ENCODE data around the gene JAZF1.

The JAZF1 gene

DNA sequence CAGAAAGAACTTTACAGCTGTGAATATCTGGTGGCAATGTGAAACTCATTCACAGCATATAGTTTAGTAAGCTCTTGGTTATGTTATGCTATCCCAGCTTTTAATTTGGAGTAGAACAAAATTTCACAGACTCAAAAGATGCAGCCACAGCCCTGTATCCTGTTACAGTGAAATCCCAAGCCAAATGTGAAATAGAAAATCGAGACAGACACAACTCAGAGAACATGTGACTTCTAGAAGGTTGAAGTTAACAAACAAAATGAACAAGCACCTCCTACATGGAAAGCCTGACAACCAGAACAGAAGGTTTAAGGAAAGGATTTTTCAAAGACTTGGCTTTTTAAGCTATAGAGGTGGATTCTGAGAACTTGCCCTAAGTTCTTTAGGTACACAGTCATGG, 39.6 kb downstream of the JAZF1 start (continued):
- TF ChIP-seq SNAI2 (CRISPR knock-in tag; IDR thresholded peaks at IDR 0.05) (no peak), TOX (CRISPR knock-in tag; IDR thresholded peaks at IDR 0.05; ENCODE audit: borderline replicate concordance) (no peak)
- TF ChIP-seq, protein P1, sequence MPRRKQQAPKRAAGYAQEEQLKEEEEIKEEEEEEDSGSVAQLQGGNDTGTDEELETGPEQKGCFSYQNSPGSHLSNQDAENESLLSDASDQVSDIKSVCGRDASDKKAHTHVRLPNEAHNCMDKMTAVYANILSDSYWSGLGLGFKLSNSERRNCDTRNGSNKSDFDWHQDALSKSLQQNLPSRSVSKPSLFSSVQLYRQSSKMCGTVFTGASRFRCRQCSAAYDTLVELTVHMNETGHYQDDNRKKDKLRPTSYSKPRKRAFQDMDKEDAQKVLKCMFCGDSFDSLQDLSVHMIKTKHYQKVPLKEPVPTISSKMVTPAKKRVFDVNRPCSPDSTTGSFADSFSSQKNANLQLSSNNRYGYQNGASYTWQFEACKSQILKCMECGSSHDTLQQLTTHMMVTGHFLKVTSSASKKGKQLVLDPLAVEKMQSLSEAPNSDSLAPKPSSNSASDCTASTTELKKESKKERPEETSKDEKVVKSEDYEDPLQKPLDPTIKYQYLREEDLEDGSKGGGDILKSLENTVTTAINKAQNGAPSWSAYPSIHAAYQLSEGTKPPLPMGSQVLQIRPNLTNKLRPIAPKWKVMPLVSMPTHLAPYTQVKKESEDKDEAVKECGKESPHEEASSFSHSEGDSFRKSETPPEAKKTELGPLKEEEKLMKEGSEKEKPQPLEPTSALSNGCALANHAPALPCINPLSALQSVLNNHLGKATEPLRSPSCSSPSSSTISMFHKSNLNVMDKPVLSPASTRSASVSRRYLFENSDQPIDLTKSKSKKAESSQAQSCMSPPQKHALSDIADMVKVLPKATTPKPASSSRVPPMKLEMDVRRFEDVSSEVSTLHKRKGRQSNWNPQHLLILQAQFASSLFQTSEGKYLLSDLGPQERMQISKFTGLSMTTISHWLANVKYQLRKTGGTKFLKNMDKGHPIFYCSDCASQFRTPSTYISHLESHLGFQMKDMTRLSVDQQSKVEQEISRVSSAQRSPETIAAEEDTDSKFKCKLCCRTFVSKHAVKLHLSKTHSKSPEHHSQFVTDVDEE (CRISPR knock-in tag; IDR thresholded peaks at IDR 0.05) = no peak

DNA sequence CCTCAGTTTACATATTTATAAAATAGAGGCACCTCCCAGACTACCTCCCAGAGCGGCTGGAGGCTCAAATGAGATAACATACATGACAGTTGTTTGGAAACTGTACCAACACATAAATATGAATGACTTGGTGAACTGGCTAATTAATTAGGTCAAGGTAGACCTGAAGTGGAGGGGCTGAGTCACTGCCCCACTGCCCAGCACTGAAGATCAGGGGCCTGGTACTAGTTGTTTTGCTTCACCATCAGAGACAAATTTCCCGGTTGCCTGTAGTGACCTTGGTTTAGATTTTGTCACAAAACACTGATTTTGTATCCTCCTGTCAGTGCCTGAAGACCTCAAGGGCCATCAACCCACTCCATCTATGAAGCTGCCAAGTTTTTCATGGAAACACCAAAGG, 41.8 kb downstream of the JAZF1 start:
- no peak for ATAC-seq
- no peak for TF ChIP-seq ZNF565 (CRISPR knock-in tag; conservative IDR thresholded peaks at IDR 0.05; ENCODE audit: low read depth)
- TF ChIP-seq SNAI2 (CRISPR knock-in tag; IDR thresholded peaks at IDR 0.05) = no peak
- no peak for TF ChIP-seq BACH2 (CRISPR knock-in tag; IDR thresholded peaks at IDR 0.05; ENCODE audit: borderline replicate concordance)
- TF ChIP-seq, protein P2, sequence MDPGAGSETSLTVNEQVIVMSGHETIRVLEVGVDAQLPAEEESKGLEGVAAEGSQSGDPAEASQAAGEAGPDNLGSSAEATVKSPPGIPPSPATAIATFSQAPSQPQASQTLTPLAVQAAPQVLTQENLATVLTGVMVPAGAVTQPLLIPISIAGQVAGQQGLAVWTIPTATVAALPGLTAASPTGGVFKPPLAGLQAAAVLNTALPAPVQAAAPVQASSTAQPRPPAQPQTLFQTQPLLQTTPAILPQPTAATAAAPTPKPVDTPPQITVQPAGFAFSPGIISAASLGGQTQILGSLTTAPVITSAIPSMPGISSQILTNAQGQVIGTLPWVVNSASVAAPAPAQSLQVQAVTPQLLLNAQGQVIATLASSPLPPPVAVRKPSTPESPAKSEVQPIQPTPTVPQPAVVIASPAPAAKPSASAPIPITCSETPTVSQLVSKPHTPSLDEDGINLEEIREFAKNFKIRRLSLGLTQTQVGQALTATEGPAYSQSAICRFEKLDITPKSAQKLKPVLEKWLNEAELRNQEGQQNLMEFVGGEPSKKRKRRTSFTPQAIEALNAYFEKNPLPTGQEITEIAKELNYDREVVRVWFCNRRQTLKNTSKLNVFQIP (CRISPR knock-in tag; IDR thresholded peaks at IDR 0.05; ENCODE audit: borderline replicate concordance, low read depth) = no peak
- TF ChIP-seq ARNTL (CRISPR knock-in tag; IDR thresholded peaks at IDR 0.05; ENCODE audit: borderline replicate concordance, low read depth) = no peak
- no peak for TF ChIP-seq ZNF70 (CRISPR knock-in tag; IDR thresholded peaks at IDR 0.05)
- TF ChIP-seq, protein P3, sequence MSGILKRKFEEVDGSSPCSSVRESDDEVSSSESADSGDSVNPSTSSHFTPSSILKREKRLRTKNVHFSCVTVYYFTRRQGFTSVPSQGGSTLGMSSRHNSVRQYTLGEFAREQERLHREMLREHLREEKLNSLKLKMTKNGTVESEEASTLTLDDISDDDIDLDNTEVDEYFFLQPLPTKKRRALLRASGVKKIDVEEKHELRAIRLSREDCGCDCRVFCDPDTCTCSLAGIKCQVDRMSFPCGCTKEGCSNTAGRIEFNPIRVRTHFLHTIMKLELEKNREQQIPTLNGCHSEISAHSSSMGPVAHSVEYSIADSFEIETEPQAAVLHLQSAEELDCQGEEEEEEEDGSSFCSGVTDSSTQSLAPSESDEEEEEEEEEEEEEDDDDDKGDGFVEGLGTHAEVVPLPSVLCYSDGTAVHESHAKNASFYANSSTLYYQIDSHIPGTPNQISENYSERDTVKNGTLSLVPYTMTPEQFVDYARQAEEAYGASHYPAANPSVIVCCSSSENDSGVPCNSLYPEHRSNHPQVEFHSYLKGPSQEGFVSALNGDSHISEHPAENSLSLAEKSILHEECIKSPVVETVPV (CRISPR knock-in tag; IDR thresholded peaks at IDR 0.05) = no peak
- TF ChIP-seq, protein P4, sequence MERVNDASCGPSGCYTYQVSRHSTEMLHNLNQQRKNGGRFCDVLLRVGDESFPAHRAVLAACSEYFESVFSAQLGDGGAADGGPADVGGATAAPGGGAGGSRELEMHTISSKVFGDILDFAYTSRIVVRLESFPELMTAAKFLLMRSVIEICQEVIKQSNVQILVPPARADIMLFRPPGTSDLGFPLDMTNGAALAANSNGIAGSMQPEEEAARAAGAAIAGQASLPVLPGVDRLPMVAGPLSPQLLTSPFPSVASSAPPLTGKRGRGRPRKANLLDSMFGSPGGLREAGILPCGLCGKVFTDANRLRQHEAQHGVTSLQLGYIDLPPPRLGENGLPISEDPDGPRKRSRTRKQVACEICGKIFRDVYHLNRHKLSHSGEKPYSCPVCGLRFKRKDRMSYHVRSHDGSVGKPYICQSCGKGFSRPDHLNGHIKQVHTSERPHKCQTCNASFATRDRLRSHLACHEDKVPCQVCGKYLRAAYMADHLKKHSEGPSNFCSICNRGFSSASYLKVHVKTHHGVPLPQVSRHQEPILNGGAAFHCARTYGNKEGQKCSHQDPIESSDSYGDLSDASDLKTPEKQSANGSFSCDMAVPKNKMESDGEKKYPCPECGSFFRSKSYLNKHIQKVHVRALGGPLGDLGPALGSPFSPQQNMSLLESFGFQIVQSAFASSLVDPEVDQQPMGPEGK (CRISPR knock-in tag; IDR thresholded peaks at IDR 0.05; ENCODE audit: borderline replicate concordance) = no peak
- TF ChIP-seq, protein P1 (CRISPR knock-in tag; IDR thresholded peaks at IDR 0.05) = no peak
- TF ChIP-seq RARB (CRISPR knock-in tag; IDR thresholded peaks at IDR 0.05) = no peak
- TF ChIP-seq OSR1 (CRISPR knock-in tag; IDR thresholded peaks at IDR 0.05) = no peak
- TF ChIP-seq ZNF8 (CRISPR knock-in tag; IDR thresholded peaks at IDR 0.05) = no peak
- TF ChIP-seq, protein P5, sequence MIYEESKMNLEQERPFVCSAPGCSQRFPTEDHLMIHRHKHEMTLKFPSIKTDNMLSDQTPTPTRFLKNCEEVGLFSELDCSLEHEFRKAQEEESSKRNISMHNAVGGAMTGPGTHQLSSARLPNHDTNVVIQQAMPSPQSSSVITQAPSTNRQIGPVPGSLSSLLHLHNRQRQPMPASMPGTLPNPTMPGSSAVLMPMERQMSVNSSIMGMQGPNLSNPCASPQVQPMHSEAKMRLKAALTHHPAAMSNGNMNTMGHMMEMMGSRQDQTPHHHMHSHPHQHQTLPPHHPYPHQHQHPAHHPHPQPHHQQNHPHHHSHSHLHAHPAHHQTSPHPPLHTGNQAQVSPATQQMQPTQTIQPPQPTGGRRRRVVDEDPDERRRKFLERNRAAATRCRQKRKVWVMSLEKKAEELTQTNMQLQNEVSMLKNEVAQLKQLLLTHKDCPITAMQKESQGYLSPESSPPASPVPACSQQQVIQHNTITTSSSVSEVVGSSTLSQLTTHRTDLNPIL (CRISPR knock-in tag; IDR thresholded peaks at IDR 0.05; ENCODE audit: low read depth) = no peak
- TF ChIP-seq ZC3H10 (CRISPR knock-in tag; IDR thresholded peaks at IDR 0.05) = no peak
- TF ChIP-seq ISL1 (CRISPR knock-in tag; IDR thresholded peaks at IDR 0.05) = no peak
- no peak for TF ChIP-seq PPARA (CRISPR knock-in tag; IDR thresholded peaks at IDR 0.05; ENCODE audit: borderline replicate concordance)

DNA sequence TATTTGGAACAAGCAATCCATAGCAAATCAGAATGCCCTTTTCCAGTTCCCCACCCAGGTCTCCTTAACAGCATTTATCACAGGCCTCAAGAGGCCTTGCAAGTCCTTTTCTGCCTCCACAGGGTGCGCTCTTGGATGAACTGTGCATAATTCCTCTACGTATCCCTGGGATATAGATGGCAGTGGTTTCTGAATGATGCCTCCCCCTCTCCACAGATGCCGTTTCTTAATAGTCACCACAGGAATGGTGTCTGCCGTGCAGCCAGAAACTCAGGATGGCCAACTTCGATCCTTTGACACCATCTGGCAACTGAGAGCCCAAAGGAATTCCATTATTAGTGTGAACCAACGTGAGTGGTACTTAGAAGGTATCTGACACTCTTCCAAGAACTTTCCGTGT, 43.1 kb downstream of the JAZF1 start:
- ATAC-seq = no peak; the same call in 2 of the 3 replicates
- no peak for TF ChIP-seq GLIS3 (CRISPR knock-in tag; IDR thresholded peaks at IDR 0.05)
- no peak for TF ChIP-seq BACH2 (CRISPR knock-in tag; IDR thresholded peaks at IDR 0.05; ENCODE audit: borderline replicate concordance)
- no peak for TF ChIP-seq TCF4 (CRISPR knock-in tag; IDR thresholded peaks at IDR 0.05; ENCODE audit: borderline replicate concordance)
- TF ChIP-seq, protein P3 (CRISPR knock-in tag; IDR thresholded peaks at IDR 0.05) = no peak
- TF ChIP-seq ZFP3 (CRISPR knock-in tag; IDR thresholded peaks at IDR 0.05) = no peak
- no peak for TF ChIP-seq CSDC2 (CRISPR knock-in tag; IDR thresholded peaks at IDR 0.05)
- TF ChIP-seq ESRRG (CRISPR knock-in tag; IDR thresholded peaks at IDR 0.05) = no peak
- TF ChIP-seq PPARA (CRISPR knock-in tag; IDR thresholded peaks at IDR 0.05; ENCODE audit: borderline replicate concordance) = no peak
- TF ChIP-seq, protein P1 (CRISPR knock-in tag; IDR thresholded peaks at IDR 0.05) = no peak
